ENCODE data around the gene PLD2.

Gene PLD2, protein sequence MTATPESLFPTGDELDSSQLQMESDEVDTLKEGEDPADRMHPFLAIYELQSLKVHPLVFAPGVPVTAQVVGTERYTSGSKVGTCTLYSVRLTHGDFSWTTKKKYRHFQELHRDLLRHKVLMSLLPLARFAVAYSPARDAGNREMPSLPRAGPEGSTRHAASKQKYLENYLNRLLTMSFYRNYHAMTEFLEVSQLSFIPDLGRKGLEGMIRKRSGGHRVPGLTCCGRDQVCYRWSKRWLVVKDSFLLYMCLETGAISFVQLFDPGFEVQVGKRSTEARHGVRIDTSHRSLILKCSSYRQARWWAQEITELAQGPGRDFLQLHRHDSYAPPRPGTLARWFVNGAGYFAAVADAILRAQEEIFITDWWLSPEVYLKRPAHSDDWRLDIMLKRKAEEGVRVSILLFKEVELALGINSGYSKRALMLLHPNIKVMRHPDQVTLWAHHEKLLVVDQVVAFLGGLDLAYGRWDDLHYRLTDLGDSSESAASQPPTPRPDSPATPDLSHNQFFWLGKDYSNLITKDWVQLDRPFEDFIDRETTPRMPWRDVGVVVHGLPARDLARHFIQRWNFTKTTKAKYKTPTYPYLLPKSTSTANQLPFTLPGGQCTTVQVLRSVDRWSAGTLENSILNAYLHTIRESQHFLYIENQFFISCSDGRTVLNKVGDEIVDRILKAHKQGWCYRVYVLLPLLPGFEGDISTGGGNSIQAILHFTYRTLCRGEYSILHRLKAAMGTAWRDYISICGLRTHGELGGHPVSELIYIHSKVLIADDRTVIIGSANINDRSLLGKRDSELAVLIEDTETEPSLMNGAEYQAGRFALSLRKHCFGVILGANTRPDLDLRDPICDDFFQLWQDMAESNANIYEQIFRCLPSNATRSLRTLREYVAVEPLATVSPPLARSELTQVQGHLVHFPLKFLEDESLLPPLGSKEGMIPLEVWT

GRCh38 chr17:4806777-4807604 is at the start of gene PLD2:
PLD2 (plus strand) TSS chr17:4807152; CDS start chr17:4807773, 621 bp downstream.
- TF ChIP-seq, protein P1, sequence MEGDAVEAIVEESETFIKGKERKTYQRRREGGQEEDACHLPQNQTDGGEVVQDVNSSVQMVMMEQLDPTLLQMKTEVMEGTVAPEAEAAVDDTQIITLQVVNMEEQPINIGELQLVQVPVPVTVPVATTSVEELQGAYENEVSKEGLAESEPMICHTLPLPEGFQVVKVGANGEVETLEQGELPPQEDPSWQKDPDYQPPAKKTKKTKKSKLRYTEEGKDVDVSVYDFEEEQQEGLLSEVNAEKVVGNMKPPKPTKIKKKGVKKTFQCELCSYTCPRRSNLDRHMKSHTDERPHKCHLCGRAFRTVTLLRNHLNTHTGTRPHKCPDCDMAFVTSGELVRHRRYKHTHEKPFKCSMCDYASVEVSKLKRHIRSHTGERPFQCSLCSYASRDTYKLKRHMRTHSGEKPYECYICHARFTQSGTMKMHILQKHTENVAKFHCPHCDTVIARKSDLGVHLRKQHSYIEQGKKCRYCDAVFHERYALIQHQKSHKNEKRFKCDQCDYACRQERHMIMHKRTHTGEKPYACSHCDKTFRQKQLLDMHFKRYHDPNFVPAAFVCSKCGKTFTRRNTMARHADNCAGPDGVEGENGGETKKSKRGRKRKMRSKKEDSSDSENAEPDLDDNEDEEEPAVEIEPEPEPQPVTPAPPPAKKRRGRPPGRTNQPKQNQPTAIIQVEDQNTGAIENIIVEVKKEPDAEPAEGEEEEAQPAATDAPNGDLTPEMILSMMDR (IDR thresholded peaks at IDR 0.05; ENCODE audit: low read depth, low read length) = no peak
- peak; percentile 44 for DNase-seq (ENCODE audit: extremely low read depth, low read depth)

- DNase-seq (ENCODE audit: extremely low read depth, low read depth) = no peak
- TF ChIP-seq, protein P1 (IDR thresholded peaks at IDR 0.05; ENCODE audit: low read depth, low read length) = no peak
Observed at GRCh38 chr17:4759776-4760236, 47.1 kb upstream of the PLD2 start.

GRCh38 chr17:4764595-4764994 is 42.4 kb upstream of the PLD2 start:
- DNase-seq (ENCODE audit: extremely low read depth, low read depth) = no peak
- TF ChIP-seq, protein P1 (IDR thresholded peaks at IDR 0.05; ENCODE audit: low read depth, low read length) = no peak

DNA sequence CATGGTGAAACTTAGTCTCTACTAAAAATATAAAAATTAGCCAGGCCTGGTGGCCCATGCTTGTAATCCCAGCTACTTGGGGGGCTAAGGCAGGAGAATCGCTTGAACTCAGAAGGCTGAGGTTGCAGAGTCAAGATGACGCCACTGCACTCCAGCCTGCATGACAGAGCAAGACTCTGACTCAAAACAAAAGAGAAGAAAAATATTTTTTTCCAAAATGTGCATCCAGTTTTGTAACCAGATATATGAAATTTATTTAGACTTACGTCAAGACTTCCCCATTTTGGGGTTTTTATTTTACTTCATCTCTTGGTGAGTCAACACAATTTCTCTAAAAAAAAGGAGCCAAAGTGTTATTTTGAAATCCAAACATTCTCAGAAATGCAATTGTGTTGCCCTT is 40.8 kb upstream of the PLD2 start:
- DNase-seq (ENCODE audit: extremely low read depth, low read depth) = no peak
- TF ChIP-seq, protein P1 (IDR thresholded peaks at IDR 0.05; ENCODE audit: low read depth, low read length) = no peak

DNA sequence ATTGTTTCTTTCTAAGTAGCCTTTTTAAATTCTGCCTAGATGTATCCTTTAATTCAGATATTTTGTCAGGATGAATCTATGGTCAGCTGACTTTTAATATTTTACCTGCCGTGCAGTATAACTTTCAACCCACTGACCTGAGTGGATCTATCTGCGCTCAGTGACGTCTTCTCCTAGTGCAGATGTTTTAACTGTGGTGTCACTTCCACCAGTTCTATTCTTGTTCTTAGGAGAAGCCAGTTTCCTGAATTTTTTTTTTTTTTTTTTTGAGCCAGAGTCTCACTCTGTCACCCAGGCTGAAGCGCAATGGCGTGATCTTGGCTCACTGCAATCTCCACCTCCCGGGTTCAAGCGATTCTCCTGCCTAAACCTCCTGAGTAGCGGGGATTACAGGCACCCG is 40.2 kb upstream of the PLD2 start:
- TF ChIP-seq, protein P1 (IDR thresholded peaks at IDR 0.05; ENCODE audit: low read depth, low read length) = no peak
- no peak for DNase-seq (ENCODE audit: extremely low read depth, low read depth)

GRCh38 chr17:4768298-4768697 is 38.7 kb upstream of the PLD2 start:
- TF ChIP-seq, protein P1 (IDR thresholded peaks at IDR 0.05; ENCODE audit: low read depth, low read length) = no peak
- DNase-seq (ENCODE audit: extremely low read depth, low read depth) = no peak
